AG09319 (cell line): ENCODE measurements around the gene PRKG1.

Experiments
- DNase-seq: peaks from one replicate; pipeline ENCODE4 v3.0.0-alpha.2; 2010; ENCODE audit warnings: low read depth; ENCODE audit errors: extremely low read depth
- CTCF ChIP-seq: IDR thresholded peaks from 2 replicates; pipeline ENCODE4 v1.5.1; 2011; ENCODE audit warnings: low read depth, mild to moderate bottlenecking, inconsistent platforms, low read length, moderate library complexity

Gene PRKG1

GRCh38 chr10:52064084-52064845 is 990.0 kb downstream of the PRKG1 start:
- no peak for DNase-seq
- no peak for TF ChIP-seq CTCF

- no peak for DNase-seq
- no peak for TF ChIP-seq CTCF
Observed at GRCh38 chr10:52066383-52066782, 992.1 kb downstream of the PRKG1 start.

DNA sequence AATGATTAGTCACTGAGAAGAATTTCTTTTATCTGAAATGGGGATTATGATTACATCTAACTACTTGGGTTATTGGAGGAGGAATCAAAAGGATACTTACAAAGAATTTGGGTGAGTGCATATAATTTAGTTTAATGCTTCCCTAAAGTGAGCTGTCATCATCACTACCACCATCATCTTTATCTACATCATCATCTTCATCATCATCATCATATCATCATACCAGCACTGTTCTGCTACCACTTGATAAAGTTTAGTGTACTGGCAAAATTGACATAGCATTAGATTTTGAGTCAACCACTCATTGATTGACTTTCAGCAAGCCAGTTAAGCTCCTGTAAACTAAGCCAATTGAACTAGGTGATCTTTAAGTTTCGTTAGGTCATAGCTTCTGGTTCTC is 994.2 kb downstream of the PRKG1 start:
- no peak for DNase-seq
- no peak for TF ChIP-seq CTCF

DNA sequence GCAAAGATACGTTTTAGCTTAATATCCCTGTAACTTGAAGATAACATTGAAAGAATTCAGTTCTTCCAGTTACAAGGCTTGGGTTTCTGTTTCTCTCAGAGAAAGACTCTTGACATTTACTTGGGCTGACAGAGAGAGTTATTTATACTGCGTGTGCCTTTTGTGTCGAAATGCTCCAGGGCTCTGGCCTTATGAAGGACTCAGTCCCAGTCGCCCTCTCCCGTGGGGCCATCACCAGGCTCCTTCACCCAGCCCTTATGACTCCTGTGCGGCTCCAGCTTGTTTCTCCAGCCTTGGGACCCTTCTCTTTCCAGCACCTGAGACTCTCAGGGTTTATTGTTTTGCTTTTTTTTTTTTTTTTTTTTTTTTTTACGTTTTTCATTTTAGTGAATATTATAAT is 997.5 kb downstream of the PRKG1 start:
- DNase-seq: no peak
- no peak for TF ChIP-seq CTCF

DNA sequence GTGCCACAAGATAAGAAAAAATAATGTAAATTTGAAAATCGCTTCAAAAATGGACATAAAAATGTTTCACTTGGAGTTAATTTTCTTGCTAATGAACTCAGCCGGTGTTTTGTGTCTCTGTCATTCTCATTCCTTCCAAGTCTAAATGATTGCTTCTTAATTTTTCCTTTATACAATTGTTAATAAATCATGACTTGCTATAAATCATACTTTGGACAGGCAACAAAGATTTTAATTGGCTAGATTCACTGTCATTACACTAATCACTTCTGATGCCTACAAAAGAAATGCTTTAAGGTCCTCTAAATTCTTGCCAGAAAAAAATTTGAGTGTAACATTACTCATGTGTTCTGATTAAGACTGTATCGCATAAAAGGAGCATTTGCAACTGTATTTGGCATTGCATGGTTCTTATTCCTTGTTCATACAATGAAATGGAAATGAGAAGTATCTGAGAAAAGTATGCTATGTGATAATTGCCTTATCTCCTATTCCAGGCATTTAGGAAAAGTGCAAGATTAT is 1000.3 kb downstream of the PRKG1 start:
- DNase-seq: no peak
- TF ChIP-seq CTCF: no peak

GRCh38 chr10:52077814-52078213 is 1003.5 kb downstream of the PRKG1 start:
- TF ChIP-seq CTCF: no peak
- no peak for DNase-seq

DNA sequence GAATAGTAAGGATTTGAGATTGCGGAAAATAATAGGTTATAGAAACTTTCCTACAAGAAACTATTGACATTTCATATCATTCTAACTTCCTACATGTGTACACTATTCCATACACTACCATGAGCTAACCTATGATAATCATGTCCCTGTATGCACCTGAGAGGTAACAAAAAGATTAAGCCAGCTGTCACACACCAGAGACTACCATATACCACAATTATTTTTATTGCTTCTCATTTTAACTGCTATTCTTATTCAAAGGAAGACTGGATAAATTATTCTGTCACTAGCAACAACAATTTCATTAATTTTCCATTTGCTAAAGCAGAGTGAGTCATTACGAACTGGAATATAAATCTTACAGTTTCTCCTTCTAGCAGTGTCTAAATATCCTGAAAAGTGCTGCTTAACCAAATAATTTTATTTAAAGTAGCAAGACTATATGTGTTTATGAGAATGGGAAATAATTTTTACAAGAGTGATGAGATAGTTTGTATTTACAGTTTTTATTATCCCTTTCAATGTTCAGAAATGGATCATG is 1004.2 kb downstream of the PRKG1 start:
- TF ChIP-seq CTCF: no peak
- DNase-seq: no peak
